Neural progenitor cell (in vitro differentiated cells): ENCODE results near the gene PGRMC2.

ENCODE experiments used
- EZH2 ChIP-seq: fragments of 200-600 bp; sonication (generic); IDR thresholded peaks from 2 replicates; pipeline ENCODE4 v1.6.1; 2017; ENCODE audit warnings: antibody characterized with exemption, mild to moderate bottlenecking, moderate library complexity
- EZH2phosphoT487 ChIP-seq: fragments of 200-600 bp; sonication (generic); IDR thresholded peaks from 2 replicates; pipeline ENCODE4 v1.6.1; 2017; ENCODE audit warnings: antibody characterized with exemption
- TF ChIP-seq, protein P1 (sequence below): fragments of 200-600 bp; sonication (generic); IDR thresholded peaks from 2 replicates; pipeline ENCODE4 v1.5.1; 2017; ENCODE audit warnings: antibody characterized with exemption, mild to moderate bottlenecking

DNA sequence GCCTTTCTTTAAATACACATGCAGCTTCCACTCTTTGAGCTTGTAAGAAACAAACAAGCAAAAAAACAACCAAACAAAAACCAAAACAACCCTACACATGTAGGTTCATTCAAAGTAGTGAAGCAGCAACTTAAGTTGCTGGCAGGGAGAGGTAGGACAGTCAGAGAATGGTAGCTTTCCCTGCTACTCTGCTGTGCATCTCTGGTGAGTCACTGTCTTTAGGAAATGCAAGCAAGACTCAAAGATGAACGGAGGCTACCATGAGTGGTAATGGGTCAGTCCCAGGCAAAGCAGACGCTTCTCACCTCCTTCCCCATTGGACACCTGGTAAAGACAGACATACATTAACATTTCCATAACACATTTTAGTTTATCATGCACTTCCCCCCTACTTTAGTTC lies 43.2 kb downstream of the PGRMC2 start:
- TF ChIP-seq EZH2phosphoT487 (no peak), EZH2 (no peak)
- TF ChIP-seq, protein P1, sequence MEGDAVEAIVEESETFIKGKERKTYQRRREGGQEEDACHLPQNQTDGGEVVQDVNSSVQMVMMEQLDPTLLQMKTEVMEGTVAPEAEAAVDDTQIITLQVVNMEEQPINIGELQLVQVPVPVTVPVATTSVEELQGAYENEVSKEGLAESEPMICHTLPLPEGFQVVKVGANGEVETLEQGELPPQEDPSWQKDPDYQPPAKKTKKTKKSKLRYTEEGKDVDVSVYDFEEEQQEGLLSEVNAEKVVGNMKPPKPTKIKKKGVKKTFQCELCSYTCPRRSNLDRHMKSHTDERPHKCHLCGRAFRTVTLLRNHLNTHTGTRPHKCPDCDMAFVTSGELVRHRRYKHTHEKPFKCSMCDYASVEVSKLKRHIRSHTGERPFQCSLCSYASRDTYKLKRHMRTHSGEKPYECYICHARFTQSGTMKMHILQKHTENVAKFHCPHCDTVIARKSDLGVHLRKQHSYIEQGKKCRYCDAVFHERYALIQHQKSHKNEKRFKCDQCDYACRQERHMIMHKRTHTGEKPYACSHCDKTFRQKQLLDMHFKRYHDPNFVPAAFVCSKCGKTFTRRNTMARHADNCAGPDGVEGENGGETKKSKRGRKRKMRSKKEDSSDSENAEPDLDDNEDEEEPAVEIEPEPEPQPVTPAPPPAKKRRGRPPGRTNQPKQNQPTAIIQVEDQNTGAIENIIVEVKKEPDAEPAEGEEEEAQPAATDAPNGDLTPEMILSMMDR = no peak
